HT1080 (cell line): Measurements from ENCODE around the gene PNLIP. TPM values are rescaled to one million over a fixed set of nuclear protein-coding genes. Genes with fewer than 3 reads are reported as not detected.

Experiments
- DNase-seq: peaks from one replicate; pipeline ENCODE4 v3.0.0-alpha.2; 2015; ENCODE audit warnings: low read depth
- total RNA-seq: library from RNA; depleted of rRNA; stranded (reverse); fragments of >200 nt; shearing (Covaris generic); gene quantifications from 2 replicates; pipeline ENCODE4 v1.2.3, GENCODE V29; 2014

PNLIP gene
- total RNA-seq, 1 experiment from 2014 or later, result not detected

DNA sequence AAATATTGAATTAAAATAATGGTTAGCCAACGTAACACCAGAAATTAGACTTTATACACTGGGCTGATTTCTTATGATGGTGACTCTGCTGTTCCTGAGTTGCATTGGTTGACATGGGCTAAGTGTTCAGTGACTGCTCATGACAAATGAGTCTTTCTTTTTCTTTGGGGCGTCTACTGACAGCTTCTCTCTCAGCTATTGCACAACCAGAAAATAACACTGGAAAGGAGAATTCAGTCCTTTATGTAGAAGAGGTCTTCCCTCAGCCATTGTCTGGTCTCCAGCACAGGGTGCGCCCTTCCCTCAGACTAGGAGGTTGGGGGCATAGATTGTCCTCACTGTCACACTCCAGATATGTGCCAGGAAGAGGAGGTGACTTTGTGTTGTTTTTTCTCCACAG is 21.6 kb downstream of the PNLIP start:
- no peak for DNase-seq

DNA sequence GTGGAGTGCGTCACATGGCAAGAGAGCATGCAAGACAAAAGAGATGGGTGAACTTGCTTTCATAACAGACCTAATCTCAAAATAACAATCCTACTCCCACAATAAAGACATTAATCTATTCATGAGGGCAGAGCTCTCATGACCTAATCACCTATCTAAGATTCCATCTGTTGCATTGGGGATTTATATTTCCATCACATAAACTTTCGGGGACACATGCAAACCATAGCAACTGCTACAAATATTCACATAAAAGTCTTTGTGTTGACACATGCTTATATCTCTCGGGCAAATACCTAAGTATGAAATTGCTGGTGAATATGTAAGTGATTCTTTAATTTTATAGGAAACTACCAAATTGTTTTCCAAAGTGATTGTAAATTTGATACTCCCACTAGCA is 29.1 kb downstream of the PNLIP start:
- no peak for DNase-seq

DNA sequence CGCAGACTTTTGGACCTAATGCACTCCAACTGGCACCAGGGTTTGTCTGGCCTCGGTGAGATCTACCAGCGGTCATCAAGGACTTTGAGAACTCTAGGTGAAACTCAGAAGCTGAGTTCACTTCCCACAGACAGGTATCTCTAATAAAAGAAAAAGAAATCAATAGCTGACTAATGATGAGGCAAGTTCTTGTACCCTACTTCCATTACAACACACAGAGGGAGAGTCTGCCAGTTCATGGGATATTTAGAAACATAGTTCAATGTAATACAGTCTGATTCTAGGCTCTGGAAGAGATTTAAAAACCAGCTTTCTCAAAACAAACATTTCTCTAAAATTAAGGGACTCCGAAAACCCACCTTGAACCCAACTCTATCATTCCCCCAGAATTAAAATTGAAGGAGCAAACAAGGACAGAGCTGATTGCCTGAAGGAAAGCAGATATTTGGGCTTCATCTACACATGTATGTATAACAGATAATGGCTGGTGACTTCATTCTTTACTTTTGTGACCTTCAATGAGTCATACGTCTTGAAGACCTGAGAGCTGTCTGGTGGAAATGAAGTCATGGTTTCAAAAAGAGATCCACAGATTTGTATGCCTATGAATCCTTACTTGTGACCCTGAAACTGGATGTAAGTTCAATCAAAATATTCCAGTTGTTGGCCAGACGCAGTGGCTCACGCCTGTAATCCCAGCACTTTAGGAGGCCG is 42.3 kb downstream of the PNLIP start:
- DNase-seq, result peak; percentile 21

DNA sequence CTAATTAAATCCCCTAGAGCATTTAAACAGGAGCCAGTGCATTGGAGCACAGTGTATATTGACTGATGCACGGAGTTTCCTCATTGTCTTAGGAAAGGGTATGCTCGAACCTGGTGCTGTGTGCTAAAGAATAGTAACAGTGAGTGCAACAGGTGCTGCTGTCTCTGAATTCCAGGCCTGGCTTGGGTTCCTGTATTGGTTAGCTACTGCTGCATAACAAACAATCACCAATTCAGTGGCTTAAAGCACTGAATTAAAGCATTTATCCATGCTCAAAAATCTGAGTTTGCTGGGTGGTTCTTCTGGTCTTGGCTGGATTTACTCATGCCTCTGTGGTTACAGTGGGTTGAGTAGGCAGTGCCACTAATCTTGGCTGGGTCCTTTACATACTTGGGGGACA is 43.3 kb downstream of the PNLIP start:
- no peak for DNase-seq

DNA sequence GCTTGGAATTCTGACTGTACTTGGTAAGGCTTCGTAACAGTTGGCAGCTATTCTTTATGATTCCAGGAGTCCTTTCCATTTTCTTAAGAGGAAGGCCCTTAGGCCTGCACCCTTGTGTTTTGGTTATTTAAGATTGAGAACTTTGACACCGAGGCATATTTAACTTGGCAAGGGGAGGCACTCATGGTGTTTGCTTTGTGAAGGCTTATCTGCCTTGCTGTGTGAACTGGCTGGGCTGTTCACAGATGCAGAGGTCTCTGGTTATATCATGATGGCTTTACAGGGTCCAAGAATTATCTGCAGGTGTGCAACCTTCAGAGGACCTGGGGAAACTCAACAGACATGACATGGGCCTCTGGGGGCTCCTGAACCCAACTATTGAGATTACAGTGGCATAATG is 44.2 kb downstream of the PNLIP start:
- no peak for DNase-seq

DNA sequence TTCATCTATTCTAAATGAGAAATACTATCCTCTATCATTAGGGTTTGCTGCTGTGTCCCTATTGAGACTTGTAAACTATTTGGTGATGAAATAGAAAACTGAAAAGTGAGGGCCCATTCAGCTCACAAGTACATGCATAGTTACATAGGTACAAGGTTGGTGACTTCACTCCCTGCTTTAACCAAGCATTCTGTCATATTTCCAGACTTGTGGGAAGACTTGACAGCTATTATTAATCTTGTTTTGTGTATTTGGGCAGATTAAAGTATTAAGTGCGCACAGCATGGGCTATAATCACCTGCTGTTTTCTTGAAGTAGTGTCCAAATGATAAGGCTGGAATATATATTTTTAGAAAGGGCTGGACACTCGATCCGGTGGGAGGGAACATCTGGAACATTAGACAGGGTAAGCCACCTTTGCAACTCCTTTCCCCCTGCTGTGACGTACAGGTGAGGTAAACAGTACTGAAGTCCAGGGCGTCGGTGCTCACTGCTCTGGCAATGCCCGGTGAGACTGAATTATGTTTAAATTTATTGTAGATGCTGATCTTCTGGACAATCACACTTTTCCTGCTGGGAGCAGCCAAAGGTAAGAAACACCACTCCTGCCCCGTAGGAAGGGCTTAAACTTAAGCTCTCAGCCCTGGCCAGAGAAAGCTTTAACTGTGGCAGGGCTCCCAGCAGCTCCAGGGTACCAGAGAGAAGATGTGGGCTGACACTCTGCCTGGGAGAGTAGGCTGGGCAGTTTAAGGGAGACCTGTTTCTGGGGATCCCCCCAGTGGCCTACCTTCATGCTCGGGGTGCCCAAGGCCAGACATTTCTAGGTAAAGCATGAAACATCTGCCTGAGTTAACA is 45.1 kb downstream of the PNLIP start, which contains the start of gene PNLIPRP1:
Gene PNLIPRP1 (plus strand): TSS at position 370 of the 855 bp plus-strand sequence. CDS start 171 bp downstream, at position 541.
- no peak for DNase-seq

DNA sequence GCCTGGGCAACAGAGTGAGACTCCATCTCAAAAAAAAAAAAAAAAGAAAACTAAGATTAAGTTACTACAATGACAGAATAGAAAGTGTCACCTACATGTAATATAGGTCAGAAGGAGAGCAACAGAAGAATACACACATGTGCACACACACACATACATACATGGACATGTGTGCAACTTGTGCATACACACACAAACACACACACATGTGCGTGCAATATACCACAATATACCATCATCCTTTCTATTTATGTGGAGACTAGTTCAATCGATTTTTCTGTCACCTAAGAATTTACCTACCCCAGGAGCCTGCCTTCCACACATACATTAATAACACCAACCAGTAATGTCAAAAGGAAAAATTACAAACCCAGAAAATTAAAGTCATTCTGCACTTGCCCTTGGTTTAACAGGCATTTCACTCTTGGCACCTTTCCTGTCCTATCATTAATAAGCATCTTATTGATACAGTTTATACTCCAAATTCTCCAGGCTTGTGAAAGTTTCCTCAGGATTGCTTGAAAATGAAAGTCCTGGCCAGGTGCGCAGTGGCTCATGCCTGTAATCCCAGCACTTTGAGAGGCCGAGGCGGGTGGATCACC is 47.5 kb downstream of the PNLIP start:
- no peak for DNase-seq

DNA sequence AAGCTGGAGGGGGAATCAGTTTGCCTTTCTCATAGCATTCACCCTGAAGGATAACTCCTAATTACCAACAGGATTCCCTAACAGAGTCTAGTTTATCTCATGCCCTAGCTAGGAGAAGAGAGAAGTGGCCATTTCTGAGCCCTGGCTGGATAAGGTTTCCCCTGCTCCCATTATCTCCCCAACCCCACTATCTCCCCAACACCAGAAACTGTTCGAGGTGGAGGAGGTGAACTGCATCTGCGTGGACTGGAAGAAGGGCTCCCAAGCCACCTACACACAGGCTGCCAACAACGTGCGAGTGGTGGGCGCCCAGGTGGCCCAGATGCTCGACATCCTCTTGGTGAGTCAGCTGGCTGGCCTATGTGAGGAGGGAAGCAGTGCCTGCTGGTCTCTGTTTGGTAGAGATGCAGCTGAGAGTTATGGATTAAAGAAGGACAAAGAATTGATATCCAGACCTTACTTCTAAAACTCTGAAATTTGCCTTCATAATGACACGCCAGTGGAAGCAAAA is 48.8 kb downstream of the PNLIP start:
- DNase-seq, result no peak

DNA sequence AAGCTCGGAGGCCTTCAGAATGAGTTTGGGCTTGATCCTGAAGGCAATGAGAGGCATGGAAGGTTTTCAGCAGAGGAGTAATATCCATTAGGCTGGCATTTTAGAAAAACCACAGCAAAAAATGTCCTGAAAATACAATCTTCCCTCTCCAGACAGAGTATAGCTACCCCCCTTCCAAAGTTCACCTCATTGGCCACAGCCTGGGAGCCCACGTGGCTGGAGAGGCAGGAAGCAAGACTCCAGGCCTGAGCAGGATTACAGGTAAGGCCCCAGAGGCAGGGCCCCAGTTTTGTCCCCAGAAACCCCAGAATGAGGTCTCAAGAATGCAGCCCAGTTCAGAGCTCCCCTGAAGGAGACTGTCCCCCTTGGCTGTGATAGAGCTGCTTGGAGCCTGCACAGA is 50.3 kb downstream of the PNLIP start:
- DNase-seq, result no peak

DNA sequence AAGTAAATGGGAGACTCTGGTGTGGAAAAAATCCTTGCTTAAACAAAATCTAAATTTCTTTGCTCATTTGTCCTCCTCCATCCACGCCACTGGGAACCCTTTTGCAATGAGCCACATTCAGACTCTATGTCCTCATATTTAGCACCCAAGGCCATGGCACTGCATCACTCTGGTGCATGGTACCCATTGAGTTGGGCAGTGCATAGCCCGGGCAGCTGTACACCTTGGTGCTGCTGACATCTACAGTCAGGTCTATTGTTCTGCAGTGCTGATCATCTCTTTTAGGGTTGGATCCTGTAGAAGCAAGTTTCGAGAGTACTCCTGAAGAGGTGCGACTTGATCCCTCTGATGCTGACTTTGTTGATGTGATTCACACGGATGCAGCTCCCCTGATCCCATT is 51.8 kb downstream of the PNLIP start:
- DNase-seq, result no peak

DNA sequence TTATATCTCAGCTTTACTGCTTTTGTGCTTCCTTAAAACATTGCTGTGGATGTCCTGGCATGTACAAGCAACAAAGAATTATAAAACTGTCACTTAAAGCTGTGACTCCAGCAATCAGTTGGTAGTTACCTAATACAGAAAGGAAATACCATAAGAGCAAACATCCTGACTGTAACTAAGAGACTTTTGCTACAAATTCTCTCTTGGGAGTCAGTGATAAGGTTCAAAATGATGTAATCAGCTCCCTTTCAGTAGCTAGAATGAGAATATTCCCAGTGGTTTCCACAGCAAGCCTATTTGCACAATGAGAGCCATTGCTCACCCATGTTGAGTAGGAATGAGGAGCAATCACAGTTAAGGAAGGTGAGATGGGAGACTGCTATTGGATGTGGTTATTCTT is 52.6 kb downstream of the PNLIP start:
- DNase-seq, result no peak

DNA sequence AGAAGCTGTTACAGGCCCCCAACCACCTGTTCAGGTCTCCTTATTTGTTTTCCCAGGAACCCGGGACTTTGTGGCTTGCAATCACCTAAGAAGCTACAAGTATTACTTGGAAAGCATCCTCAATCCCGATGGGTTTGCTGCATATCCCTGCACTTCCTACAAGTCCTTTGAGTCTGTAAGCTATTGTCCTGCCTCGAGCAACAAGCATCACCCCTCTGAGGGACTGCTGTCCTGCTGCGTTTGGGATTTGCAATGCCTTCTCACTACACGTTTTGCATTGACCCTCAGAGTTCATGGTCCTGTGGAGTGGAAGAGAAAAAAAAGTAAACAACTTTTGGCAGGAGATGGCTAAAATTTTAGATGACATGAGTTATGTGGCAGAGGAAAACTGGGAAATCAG is 54.3 kb downstream of the PNLIP start:
- DNase-seq, result no peak

DNA sequence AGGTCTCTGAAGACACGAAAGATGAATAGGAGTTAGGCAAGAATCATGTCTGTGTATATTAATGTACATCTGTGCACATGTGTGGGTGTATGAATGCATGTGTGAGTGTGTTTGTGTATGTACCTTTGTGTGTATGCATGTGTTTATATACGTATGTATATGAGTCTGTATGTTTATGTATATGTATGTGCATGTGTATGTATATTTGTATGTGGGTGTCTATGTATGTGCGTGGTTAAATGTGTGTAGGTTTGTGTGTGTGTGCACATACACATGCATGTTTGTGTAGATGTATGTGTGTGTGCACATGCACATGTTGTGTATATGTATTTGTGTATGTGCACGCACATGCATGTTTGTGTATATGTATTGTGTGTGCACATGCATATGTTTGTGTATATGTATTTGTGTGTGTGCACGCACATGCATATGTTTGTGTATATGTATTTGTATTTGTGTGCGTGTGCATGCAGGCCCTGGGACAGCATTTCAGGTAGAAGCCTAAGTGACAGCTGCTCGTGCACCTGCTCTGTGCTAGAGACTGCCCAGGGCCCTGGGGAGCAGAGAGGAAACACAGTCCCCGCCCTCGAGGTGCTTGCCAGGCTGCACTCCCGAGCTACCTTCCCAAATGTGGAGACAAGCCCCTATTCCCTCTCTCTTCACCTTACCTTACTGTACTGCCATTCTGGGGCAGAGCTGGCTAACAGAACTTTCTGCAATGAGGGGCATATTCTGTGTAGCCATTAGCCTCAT is 57.1 kb downstream of the PNLIP start:
- no peak for DNase-seq

DNA sequence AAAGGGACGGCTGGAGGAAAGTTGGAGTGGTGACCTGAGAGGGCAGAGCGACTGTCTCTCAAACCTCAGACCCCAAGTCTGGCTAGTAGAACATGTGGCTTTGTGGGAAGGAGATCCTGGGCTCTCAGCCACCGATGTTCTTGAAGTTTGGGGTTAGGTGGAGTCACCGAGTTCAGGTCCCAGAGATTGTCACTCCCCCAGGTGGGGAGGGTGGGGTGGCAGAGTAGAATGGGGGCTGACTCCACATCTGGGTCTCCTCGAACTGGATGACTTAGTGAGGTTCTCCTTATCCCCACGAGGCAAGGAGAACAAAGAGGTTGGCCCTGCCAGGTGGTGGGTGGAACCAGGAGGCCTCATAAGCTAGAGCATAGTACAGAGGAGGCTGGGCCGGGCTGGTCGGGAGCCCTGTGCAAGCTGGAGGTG is 60.3 kb downstream of the PNLIP start:
- DNase-seq, result no peak

DNA sequence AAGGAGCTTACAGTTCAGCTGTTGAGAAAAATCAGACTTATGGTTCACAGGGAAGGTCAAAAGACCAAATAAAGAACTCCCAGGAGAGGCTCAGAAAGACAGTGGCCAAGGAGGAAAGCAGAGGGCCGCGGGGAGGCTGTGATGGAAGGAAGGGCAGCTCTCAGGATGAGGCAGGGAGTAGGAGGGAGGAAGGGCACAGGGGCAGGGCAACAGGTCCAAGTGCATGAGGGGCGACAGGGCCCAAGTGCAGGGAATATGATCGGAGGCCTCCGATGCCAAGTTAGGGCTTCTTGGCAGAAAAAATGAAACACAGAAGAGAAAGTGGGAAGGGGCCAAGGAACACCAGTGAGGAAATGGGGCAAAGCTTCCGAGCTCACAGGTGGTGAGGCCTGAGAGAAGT is 61.6 kb downstream of the PNLIP start:
- DNase-seq, result no peak

DNA sequence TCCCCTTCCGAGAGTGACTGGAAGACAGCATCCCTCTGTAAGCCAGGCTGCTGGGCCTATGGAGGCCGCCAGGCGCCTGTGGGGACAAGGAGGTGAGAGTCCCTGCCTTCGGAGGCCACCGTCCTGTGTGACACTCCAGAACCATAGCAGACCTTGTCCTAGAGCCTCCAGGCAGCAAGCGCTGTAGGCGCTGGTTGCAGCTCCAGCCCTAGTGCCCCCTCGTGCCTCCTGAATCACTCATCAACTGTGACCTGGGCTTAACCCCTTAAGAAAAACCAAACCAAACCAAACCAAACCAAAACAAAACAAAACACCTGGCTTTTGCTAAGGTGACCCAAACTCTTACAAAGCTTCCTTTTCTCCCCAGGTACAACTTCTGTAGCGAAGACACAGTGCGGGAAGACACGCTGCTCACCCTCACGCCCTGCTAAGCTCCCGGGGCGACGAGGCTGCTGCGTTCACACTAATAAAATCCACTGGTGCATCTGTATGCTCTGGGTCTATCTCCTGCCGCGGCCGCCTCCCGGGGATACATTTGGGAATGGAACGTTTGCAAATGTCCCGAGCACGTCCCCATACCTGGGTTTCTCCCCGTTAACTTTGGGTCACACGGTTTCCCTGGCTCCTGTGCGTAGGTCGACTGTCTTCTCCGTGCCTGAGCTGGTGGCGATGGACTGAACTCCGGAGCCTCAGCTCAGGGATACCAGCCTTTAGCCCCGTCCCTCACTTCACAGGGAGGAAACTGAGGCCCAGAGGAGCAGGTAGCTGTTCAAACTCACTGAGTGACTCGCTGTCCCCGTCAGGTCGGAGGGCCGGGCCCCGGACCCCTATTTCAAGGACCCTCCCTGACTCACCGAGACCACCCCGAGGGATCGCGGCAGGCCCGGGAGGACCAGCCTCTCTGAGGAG is 63.2 kb downstream of the PNLIP start:
- DNase-seq, result no peak

DNA sequence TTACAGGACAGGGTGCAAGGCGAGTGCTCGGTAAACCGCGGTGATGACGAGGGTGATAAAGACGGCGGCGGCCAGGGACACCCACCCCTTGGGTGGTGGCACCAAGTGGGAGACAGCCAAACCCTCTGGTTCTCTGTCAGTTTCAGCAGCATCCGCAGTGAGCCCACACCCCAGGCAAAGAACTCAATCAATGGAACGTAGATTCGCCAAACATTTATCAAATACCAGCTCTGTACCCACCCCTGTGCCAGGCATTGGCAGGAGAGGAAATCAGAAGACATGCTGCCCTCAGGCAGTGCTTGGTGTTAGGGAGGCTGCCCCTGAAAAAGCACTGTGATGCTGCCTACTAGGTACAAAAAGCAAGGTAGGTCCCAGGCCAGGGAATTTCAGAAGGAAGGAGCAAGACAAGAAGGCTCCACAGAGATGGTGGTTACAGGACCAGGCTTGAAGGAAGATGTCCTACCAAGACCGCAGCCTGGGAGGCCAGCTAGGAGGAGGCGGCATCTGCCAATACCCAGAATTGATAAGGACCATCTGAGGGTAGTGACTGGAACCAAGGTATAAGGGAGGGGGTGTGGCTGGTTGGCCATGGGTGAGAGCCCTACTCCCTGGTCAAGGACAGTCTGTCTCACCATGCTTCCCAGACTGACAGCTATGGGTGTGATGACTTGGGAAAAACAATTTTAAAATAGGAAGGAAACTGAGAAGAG is 64.9 kb downstream of the PNLIP start:
- no peak for DNase-seq

DNA sequence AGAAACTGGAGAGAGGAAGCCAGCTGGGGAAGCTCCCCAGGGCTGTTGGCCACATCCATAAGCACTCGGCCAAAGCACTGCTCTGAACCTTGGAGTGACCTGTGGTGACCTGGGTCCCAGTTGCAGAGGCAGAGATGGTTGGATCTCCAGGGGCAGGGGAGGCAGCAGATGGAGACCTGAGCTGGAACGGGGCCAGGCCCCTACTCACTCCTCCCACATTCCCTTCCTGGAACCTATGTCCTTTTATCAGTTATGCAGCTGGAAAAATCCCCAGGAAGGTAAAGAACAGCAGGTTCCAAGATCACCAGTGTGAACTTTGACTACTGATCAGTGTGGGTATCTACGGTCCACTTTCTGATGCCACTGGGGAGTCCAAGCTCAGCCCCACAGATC is 65.4 kb downstream of the PNLIP start:
- DNase-seq, result no peak

DNA sequence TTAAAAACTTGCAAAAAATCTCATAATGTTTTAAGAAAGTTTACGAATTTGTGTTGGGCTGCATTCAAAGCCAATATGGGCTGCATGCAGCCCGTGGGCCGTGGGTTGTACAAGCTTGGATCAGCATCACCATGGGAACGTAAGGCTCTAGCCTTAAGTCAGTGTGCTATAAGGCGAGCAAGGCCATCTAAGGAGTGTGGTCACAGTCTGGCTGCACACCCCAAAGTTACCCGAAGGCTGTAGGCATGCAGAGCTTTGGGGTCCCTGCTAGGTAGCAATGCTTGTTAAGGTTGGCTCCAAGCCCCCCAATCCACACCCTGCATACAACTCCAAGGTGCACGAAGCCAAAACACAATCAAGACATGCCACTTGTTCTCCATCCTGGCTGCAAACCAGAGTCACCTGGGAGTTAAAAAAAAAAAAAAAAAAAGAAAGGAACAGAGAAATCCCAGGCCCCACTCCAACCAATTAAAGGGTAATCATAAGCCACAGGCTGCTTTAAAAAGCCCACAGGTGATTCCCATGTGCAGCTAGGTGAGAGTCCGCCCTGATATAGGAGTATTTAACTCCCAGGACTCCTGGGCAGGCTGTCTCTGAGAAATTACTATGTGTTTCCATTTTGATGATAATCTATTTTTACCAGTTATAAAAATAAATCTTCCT is 66.5 kb downstream of the PNLIP start:
- no peak for DNase-seq
